Tongue (tissue), 2 donors: Measurements from ENCODE around the gene ALDH1A2. TPM values are rescaled to one million over a fixed set of nuclear protein-coding genes. Genes with fewer than 3 reads are reported as not detected.
A peak's percentile ranks its signal among the peaks of the same experiment; 100 is the strongest.
"Not testable (repeated sequence)": the region's sequence is repeated elsewhere in the genome, so short reads cannot be mapped to it uniquely, and the experiment has no call there.

ENCODE experiments used
- DNase-seq: peaks from one replicate; pipeline ENCODE4 v3.0.0-alpha.2; 2015
- total RNA-seq: library from RNA; depleted of rRNA; stranded (reverse); fragments of >200 nt; gene quantifications from one replicate; pipeline ENCODE4 v1.2.3, GENCODE V29; 2014

ALDH1A2 gene
- total RNA-seq, 1 donor from 2014 or later: 1.6 TPM

- DNase-seq: peak; percentile 79
Observed at GRCh38 chr15:58066042-58066867, 744 bp upstream of the ALDH1A2 start.

GRCh38 chr15:58064980-58065444, 499 bp downstream of the ALDH1A2 start:
- DNase-seq: peak; percentile 51

GRCh38 chr15:58064082-58064979, 1.2 kb downstream of the ALDH1A2 start:
- DNase-seq: peak; percentile 53

GRCh38 chr15:58063614-58064013, 1.9 kb downstream of the ALDH1A2 start:
- DNase-seq: no peak

- no peak for DNase-seq
Observed at GRCh38 chr15:58062983-58063382, 2.5 kb downstream of the ALDH1A2 start.

- DNase-seq: no peak
Observed at GRCh38 chr15:58062175-58062574, 3.3 kb downstream of the ALDH1A2 start.

- DNase-seq: no peak
Observed at GRCh38 chr15:58060575-58060974, 4.9 kb downstream of the ALDH1A2 start.

- no peak for DNase-seq
Observed at GRCh38 chr15:58058729-58059128, 6.8 kb downstream of the ALDH1A2 start.

GRCh38 chr15:58058073-58058472, 7.4 kb downstream of the ALDH1A2 start:
- no peak for DNase-seq

GRCh38 chr15:58057559-58057958, 8.0 kb downstream of the ALDH1A2 start:
- DNase-seq: no peak

- DNase-seq: no peak
Observed at GRCh38 chr15:58056015-58056414, 9.5 kb downstream of the ALDH1A2 start.

- no peak for DNase-seq
Observed at GRCh38 chr15:58053315-58054153, 12.0 kb downstream of the ALDH1A2 start.

- no peak for DNase-seq
Observed at GRCh38 chr15:58052334-58052733, 13.2 kb downstream of the ALDH1A2 start.

- no peak for DNase-seq
Observed at GRCh38 chr15:58049520-58050227, 15.8 kb downstream of the ALDH1A2 start.

- DNase-seq: no peak
Observed at GRCh38 chr15:58048261-58048660, 17.2 kb downstream of the ALDH1A2 start.

GRCh38 chr15:58047149-58047548, 18.4 kb downstream of the ALDH1A2 start:
- DNase-seq: no peak

- no peak for DNase-seq
Observed at GRCh38 chr15:58046467-58046866, 19.0 kb downstream of the ALDH1A2 start.

GRCh38 chr15:58045376-58045775, 20.1 kb downstream of the ALDH1A2 start:
- DNase-seq: not testable (repeated sequence)

GRCh38 chr15:58044551-58044950, 21.0 kb downstream of the ALDH1A2 start:
- DNase-seq: no peak

- DNase-seq: peak; percentile 56
Observed at GRCh38 chr15:58043192-58043903, 22.2 kb downstream of the ALDH1A2 start.

- no peak for DNase-seq
Observed at GRCh38 chr15:58042006-58042405, 23.5 kb downstream of the ALDH1A2 start.
